ENCODE measurements around the gene HTR2B.
"Not testable (repeated sequence)": the region's sequence is repeated elsewhere in the genome, so short reads cannot be mapped to it uniquely, and the experiment has no call there.

The HTR2B gene

GRCh38 chr2:231124838-231125568 is at the start of gene HTR2B:
Gene HTR2B (minus strand): TSS chr2:231125042. CDS start chr2:231123764, 1,278 bp downstream.
- no peak for DNase-seq (ENCODE audit: low spot score)

DNA sequence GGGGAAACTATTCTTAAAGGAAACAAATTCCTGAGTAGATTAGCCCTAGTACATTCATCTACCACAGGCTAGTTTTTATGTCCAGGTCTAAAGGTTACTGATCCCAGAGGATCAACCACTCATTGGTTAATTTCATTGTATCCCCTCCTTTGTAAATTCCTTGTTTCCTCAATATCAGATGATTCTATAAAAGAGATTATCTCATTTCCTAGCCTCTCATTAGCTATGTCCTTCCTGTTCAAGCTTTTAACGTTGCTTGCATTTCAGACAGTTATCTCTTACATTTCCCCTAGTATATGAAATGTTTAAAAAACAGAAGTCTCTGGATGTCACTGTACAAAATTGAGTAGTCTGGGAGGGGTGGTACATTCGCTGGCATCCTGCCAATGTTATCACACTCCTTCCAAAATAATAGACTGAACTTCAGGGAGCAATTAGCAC is 49.4 kb upstream of the HTR2B start:
- DNase-seq (ENCODE audit: low spot score) = no peak

GRCh38 chr2:231172025-231172424 is 47.2 kb upstream of the HTR2B start:
- no peak for DNase-seq (ENCODE audit: low spot score)

- DNase-seq (ENCODE audit: low spot score) = no peak
Measured at GRCh38 chr2:231170055-231170454, 45.2 kb upstream of the HTR2B start.

- DNase-seq (ENCODE audit: low spot score) = no peak
Measured at GRCh38 chr2:231169488-231169887, 44.6 kb upstream of the HTR2B start.

- no peak for DNase-seq (ENCODE audit: low spot score)
Measured at GRCh38 chr2:231168460-231169139, 43.8 kb upstream of the HTR2B start.

DNA sequence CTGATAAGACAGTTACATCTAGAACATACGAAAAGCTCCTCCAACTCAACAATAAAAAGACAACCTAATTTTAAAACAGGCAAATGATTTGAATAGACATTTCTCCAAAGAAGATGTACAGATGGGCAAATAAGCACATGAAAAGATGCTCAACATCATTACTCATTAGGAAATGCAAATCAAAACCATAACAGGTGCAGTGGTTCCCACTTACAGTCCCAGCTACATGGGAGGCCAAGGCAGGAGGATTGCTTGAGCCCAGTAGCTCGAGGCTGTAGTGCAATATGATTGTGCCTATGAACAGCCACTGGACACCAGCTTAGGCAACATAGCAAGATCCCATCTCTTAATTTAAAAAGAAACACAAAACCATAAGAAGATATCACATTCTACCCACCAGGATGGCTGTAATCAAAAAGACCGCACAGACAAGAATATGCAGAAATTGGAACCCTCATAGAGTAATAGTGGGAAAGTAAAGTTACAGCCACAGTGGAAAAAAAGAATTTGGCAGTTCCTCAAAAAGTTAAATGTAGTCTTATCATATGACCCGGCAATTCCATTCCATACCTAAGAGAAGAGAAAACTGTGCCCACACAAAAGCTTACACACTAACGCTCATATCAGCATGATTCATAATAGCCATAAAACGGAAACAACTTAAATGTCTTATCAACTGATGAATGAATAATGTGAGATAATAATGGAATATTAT is 43.1 kb upstream of the HTR2B start:
- DNase-seq (ENCODE audit: low spot score) = no peak

DNA sequence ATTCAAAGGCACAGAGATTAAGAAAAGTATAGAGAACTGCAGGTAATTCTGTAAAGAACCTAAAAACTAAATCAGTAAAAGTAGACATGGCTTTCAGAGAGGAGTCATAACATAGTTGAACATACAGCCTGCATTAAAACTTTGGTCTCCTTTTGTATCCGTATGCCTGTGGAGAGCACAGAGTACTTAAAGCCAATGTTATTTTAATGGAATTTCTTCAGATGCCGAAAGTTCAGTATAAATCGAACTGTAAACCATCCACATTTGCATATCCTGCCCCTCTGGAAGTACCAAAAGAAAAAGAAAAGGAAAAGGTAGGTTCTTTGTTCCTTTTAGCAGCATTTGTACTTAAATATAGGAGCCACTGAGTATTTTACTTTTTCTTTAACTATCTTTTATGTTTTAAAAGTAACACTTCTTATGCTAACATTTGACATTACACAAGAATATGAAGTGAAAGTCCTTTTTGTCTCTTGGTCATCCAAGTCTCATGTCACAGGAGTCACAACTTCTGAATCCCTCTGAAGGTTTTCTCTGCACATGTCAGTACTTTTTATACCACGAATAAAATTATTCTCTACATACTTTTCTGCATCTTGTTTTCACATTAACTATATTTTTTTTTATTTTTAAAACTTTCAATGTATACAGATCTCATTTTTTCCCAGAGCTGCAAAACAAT is 38.7 kb upstream of the HTR2B start:
- no peak for DNase-seq (ENCODE audit: low spot score)

- DNase-seq (ENCODE audit: low spot score) = no peak
Measured at GRCh38 chr2:231163011-231163410, 38.2 kb upstream of the HTR2B start.

- DNase-seq (ENCODE audit: low spot score) = no peak
Measured at GRCh38 chr2:231161877-231162329, 37.1 kb upstream of the HTR2B start.

- no peak for DNase-seq (ENCODE audit: low spot score)
Measured at GRCh38 chr2:231161252-231161839, 36.5 kb upstream of the HTR2B start.

GRCh38 chr2:231160701-231161100 is 35.9 kb upstream of the HTR2B start:
- DNase-seq (ENCODE audit: low spot score) = no peak

GRCh38 chr2:231159306-231159705 is 34.5 kb upstream of the HTR2B start:
- no peak for DNase-seq (ENCODE audit: low spot score)

GRCh38 chr2:231152800-231153557 is 28.1 kb upstream of the HTR2B start:
- DNase-seq (ENCODE audit: low spot score) = no peak

GRCh38 chr2:231146665-231147064 is 21.8 kb upstream of the HTR2B start:
- no peak for DNase-seq (ENCODE audit: low spot score)

- no peak for DNase-seq (ENCODE audit: low spot score)
Measured at GRCh38 chr2:231144896-231145295, 20.1 kb upstream of the HTR2B start.

GRCh38 chr2:231140808-231141207 is 16.0 kb upstream of the HTR2B start:
- not testable (repeated sequence) for DNase-seq (ENCODE audit: low spot score)

- DNase-seq (ENCODE audit: low spot score) = no peak
Measured at GRCh38 chr2:231139796-231140195, 15.0 kb upstream of the HTR2B start.

- DNase-seq (ENCODE audit: low spot score) = no peak
Measured at GRCh38 chr2:231138699-231139098, 13.9 kb upstream of the HTR2B start.

DNA sequence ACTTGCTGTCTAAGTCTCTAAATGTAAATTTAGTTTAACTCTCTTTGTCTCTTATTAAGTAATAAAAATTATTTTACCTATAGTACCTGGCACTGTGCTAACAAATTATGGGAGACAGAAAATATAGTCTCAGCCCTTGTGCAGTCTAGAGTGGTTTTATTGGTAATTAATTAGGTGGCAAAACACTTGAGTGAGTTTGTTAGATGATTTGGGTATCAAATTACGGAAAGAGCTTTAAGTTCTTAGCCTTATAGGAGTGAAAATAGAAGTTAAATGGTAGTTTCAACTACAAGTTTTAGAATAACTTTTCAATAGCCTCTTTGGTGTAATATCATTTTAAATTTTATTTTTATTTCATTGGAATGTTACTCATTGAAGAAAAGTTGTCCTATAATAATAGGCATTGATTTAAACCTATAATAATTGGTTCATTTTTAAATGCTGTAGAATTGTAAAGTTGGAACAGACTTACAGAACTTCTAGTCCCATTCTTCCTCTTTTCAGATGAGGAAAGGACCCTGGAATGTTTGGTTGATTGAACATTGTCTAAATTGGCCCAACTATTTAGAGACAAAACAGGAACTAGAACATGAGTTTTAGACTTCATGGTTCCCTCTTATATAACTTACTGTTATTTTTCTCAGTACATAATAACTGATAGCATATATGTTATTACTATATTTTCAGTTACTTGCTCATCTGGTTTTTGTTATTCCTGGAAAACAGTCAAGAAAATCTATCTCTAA is 10.2 kb upstream of the HTR2B start:
- no peak for DNase-seq (ENCODE audit: low spot score)

Data from NAMALWA (cell line).